ENCODE results near the gene FAM219A. TPM values are rescaled to one million over a fixed set of nuclear protein-coding genes. Genes with fewer than 3 reads are reported as not detected.

The FAM219A gene
- total RNA-seq (10 to 100 TPM; 12.6 to 17.9 TPM), polyA plus RNA-seq (ENCODE audit: insufficient read depth, low read depth, low replicate concordance) (12.2 TPM)
- long read RNA-seq, donor 1, partial matches to known transcripts: 6 of 13 reads
- long read RNA-seq, donor 1, other reads (novel, unspliced or antisense): 0 of 13 reads
- long read RNA-seq, donor 2, transcript FAM219A-201 (6 exons, 3,588 nt): major isoform, 7 of 9 reads
- long read RNA-seq, donor 2, partial matches to known transcripts: 0 of 9 reads
- long read RNA-seq, donor 2, other reads (novel, unspliced or antisense): 0 of 9 reads

DNA sequence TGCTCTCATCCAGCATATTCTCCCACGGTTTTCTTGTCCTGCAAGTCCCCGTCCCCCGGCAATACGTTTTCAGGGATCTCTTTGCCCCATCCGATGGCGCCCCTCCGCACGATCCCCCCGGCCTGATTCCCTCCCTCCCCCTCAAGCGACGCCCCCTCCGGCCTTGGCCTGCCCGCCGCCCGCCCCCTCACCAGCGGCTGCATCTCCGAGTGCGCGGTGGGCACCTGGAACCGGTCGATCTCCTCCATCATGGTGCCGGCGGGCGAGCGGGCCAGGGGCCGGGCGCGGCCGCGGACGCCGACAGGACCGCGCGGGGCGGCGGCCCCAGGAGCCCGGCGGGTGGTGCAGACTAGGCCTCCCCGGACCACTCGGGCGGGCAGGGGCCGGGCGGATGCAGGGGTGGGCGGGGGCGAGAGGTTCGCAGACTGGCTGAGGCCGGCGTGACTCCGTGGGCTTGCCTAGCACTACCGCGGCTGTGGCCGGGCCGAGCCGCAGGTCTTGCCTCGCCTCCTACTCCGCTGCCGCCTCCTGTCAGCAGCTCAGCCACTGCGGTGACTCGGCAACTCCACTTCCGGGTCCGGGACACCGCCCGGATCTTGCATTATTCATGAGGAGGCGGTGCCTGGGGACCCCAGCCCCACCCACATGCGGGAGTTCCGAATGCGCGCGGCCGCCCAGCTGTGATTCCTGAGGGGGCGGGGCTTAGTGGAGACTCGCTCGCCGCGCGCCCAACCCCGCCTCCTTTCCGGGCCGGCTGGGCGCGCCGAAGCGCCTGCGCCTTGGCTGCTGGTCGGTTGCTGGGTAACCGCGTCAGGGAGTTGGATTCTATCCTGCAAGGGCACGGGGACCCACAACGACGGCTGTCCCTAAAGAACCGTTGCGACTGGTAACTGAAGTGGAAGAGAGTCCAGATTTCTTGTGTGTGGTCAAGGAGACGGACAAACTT, at the start of gene FAM219A, which contains the start of gene DNAI1:
TSS of gene FAM219A (minus strand) at position 558 of the 946 bp plus-strand sequence. CDS start at position 251, 307 bp downstream.
TSS of gene DNAI1 (plus strand) at position 793 of the 946 bp plus-strand sequence. CDS start 201 bp downstream, outside the sequence.
- peaks cover 11% of the 10 kb centered on the region for H3K4me1 ChIP-seq
- H3K27me3 ChIP-seq: no peaks in the 10 kb centered on the region
- 0 to 1% methylated on average over 7 to 63 of the region's 94 CpGs for WGBS, 2 donors
- peak within 1 kb of the TSS; percentile 35 to 53 for H3K27ac ChIP-seq
- no peaks in the 10 kb centered on the region for H3K36me3 ChIP-seq (ENCODE audit: low read depth, missing control alignments)
- TF ChIP-seq, protein P1, sequence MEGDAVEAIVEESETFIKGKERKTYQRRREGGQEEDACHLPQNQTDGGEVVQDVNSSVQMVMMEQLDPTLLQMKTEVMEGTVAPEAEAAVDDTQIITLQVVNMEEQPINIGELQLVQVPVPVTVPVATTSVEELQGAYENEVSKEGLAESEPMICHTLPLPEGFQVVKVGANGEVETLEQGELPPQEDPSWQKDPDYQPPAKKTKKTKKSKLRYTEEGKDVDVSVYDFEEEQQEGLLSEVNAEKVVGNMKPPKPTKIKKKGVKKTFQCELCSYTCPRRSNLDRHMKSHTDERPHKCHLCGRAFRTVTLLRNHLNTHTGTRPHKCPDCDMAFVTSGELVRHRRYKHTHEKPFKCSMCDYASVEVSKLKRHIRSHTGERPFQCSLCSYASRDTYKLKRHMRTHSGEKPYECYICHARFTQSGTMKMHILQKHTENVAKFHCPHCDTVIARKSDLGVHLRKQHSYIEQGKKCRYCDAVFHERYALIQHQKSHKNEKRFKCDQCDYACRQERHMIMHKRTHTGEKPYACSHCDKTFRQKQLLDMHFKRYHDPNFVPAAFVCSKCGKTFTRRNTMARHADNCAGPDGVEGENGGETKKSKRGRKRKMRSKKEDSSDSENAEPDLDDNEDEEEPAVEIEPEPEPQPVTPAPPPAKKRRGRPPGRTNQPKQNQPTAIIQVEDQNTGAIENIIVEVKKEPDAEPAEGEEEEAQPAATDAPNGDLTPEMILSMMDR (IDR thresholded peaks at IDR 0.05): no peak
- peak; percentile 62 for TF ChIP-seq POLR2A (IDR thresholded peaks at IDR 0.05)
- H3K4me3 ChIP-seq: peak within 1 kb of the TSS; percentile 71 to 77
- DNase-seq: peak; percentile 99
- H3K9me3 ChIP-seq: no peaks in the 10 kb centered on the region
- intact Hi-C loops (cut with DNase I; ENCODE audit: low total_unique reads): no loop called here

- no peak overlapping the region for H3K4me3 ChIP-seq
- DNase-seq: no peak
- no peak overlapping the region for H3K27ac ChIP-seq
- TF ChIP-seq, protein P1 (IDR thresholded peaks at IDR 0.05): no peak
- no peak for TF ChIP-seq POLR2A (IDR thresholded peaks at IDR 0.05)
- peaks cover 12% of the 10 kb centered on the region for H3K4me1 ChIP-seq
- H3K36me3 ChIP-seq (ENCODE audit: low read depth, missing control alignments): no peaks in the 10 kb centered on the region
- no peaks in the 10 kb centered on the region for H3K27me3 ChIP-seq
- no peaks in the 10 kb centered on the region for H3K9me3 ChIP-seq
- intact Hi-C loops (cut with DNase I; ENCODE audit: low total_unique reads): loop anchor here (10.0 kb wide), 1 partner anchor 103 kb away; no protein-coding TSS in a partner anchor
These were observed 49.6 kb upstream of the FAM219A start for GRCh38 chr9:34507966-34508365.

DNA sequence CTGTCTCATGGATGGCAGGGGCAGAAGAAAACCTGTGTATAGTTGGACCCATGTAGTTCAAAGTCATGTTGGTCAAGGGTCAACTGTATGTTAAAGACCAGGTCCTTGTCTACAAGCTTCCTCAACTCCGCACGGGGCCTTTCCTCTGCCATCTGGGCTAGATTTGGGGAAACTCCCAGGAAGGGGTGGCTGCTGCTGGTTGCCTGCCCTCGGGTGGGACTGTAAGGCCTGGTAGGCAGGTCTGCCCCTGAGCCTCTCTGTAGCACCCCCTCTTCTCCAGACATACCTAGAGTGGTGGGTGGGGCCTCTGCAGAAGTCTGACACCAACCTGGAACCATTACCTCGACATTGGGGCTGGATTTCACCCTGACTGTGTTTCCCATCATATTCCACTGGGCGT, 49.2 kb upstream of the FAM219A start:
- intact Hi-C loops (cut with DNase I; ENCODE audit: low total_unique reads): loop anchor here (10.0 kb wide), 1 partner anchor 103 kb away; no protein-coding TSS in a partner anchor

DNA sequence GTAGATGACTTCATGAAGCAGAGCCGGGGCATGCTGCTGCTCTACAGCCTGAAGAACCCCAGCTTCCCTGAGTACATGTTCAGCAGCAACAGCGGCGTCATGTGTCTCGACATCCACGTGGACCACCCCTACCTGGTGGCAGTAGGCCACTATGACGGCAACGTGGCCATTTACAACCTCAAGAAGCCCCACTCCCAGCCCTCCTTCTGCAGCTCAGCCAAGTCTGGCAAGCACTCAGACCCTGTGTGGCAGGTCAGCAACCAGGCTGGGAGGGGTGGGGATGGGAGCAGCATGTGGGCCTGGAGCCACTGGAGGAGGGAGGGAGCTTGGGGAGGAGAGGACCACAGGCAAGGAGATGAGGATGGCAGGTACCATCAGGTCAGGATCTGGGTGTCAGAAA, 48.3 kb upstream of the FAM219A start:
- Histone ChIP-seq H3K4me3 (no peak overlapping the region), H3K4me1 (peaks cover 16% of the 10 kb centered on the region), H3K36me3 (ENCODE audit: low read depth, missing control alignments) (no peaks in the 10 kb centered on the region), H3K27ac (no peak overlapping the region), H3K9me3 (no peaks in the 10 kb centered on the region), H3K27me3 (no peaks in the 10 kb centered on the region)
- intact Hi-C loops (cut with DNase I; ENCODE audit: low total_unique reads): loop anchor here (10.0 kb wide), 1 partner anchor 102 kb away; no protein-coding TSS in a partner anchor
- TF ChIP-seq POLR2A (IDR thresholded peaks at IDR 0.05): no peak
- TF ChIP-seq, protein P1 (IDR thresholded peaks at IDR 0.05): no peak
- DNase-seq: no peak
- WGBS, 2 donors: 95 to 100% methylated on average over 3 to 7 of the region's 7 CpGs

More for the DNA sequence above, 49.2 kb upstream of the FAM219A start:
- no peak for TF ChIP-seq POLR2A (IDR thresholded peaks at IDR 0.05)
- TF ChIP-seq, protein P1 (IDR thresholded peaks at IDR 0.05): no peak
- 90 to 94% methylated on average over 5 of the region's 5 CpGs for WGBS, 2 donors
- DNase-seq: no peak
- Histone ChIP-seq H3K4me3 (no peak overlapping the region), H3K9me3 (no peaks in the 10 kb centered on the region), H3K4me1 (peaks cover 12% of the 10 kb centered on the region), H3K27ac (no peak overlapping the region), H3K36me3 (ENCODE audit: low read depth, missing control alignments) (no peaks in the 10 kb centered on the region), H3K27me3 (no peaks in the 10 kb centered on the region)

All from testis (tissue), 5 donors.